ENCODE data around the gene VPS13C. TPM values are rescaled to one million over a fixed set of nuclear protein-coding genes. Genes with fewer than 3 reads are reported as not detected.

Gene VPS13C
- total RNA-seq, 1 experiment from 2014 or later, result 18.6 TPM

DNA sequence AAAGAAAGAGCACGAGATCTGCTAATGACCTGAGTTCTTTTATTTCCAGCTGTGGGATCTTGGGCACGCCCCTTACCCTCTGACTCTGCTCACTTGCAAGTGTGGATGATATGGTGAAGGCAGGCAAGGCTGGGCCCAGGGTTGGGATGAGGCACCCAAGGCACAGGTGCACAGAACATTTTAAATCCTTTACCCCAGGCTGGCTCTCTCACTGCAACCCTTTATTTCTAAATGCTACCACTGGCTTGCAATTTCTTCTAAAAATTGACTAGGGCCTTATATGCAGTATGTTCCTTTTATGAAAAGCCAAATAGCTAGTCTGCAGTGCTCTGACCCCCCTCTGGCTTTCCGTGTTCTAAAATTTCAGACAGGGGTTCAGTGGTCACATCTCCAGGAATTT lies 237.7 kb downstream of the VPS13C start:
- ATAC-seq, result no peak
- ChIA-PET CTCF (interaction anchor here (0.8 kb wide), 1 partner anchor 11 kb away, joined by 4 read pairs; no protein-coding TSS in a partner anchor), RAD21 (ENCODE audit: low non-redundant PET in 1 of 2, low total read pairs in 2 of 2, uncharacterized antibody in 2 of 2, unreplicated experiment in 2 of 2) (no interaction called here), POLR2A (no interaction called here)
- Histone ChIP-seq H3K27ac (ENCODE audit: low read depth, low read length) (no peak overlapping the region), H3K9me3 (ENCODE audit: control insufficient read depth in 1 of 2, insufficient read depth in 1 of 2, low read depth in 1 of 2, low read length in 2 of 2) (no peaks in the 10 kb centered on the region), H3K4me1 (ENCODE audit: control insufficient read depth in 1 of 2, insufficient read depth in 2 of 2, low read length in 2 of 2) (no peaks in the 10 kb centered on the region), H3K79me2 (ENCODE audit: insufficient read depth, low read length) (no peaks in the 10 kb centered on the region), H3K9ac (ENCODE audit: low read length) (no peak overlapping the region), H2AFZ (ENCODE audit: low read depth, low read length, poor library complexity, severe bottlenecking) (no peak overlapping the region), H3K36me3 (ENCODE audit: control insufficient read depth in 1 of 2, insufficient read depth in 2 of 2, low read length in 2 of 2) (no peaks in the 10 kb centered on the region), H3K4me2 (ENCODE audit: low read length) (no peak overlapping the region), H3K4me3 (replicated peaks in 1 of 2; ENCODE audit: low read depth in 1 of 2, low read length in 2 of 2) (no peak overlapping the region), H4K20me1 (ENCODE audit: insufficient read depth) (no peaks in the 10 kb centered on the region), H3K9me2 (ENCODE audit: insufficient read depth) (no peaks in the 10 kb centered on the region), H3K27me3 (ENCODE audit: insufficient read depth, low read length) (peaks cover 11% of the 10 kb centered on the region; the same call in 1 of the 2 replicates)
- TF ChIP-seq YY1 (IDR thresholded peaks at IDR 0.05; ENCODE audit: extremely low read depth, insufficient replicate concordance, low read depth, low read length), result no peak
- no peak for TF ChIP-seq CBX3 (IDR thresholded peaks at IDR 0.05; ENCODE audit: low read depth)
- TF ChIP-seq EZH2phosphoT487 (IDR thresholded peaks at IDR 0.05; ENCODE audit: borderline replicate concordance), result no peak
- no peak for TF ChIP-seq ELF1 (IDR thresholded peaks at IDR 0.05; ENCODE audit: borderline replicate concordance, low read depth)
- TF ChIP-seq EGR1 (IDR thresholded peaks at IDR 0.05; ENCODE audit: low read depth), result no peak
- TF ChIP-seq POLR2A (IDR thresholded peaks at IDR 0.05; ENCODE audit: borderline replicate concordance, extremely low read depth, insufficient read depth, insufficient read length), result no peak
- TF ChIP-seq, protein P1, sequence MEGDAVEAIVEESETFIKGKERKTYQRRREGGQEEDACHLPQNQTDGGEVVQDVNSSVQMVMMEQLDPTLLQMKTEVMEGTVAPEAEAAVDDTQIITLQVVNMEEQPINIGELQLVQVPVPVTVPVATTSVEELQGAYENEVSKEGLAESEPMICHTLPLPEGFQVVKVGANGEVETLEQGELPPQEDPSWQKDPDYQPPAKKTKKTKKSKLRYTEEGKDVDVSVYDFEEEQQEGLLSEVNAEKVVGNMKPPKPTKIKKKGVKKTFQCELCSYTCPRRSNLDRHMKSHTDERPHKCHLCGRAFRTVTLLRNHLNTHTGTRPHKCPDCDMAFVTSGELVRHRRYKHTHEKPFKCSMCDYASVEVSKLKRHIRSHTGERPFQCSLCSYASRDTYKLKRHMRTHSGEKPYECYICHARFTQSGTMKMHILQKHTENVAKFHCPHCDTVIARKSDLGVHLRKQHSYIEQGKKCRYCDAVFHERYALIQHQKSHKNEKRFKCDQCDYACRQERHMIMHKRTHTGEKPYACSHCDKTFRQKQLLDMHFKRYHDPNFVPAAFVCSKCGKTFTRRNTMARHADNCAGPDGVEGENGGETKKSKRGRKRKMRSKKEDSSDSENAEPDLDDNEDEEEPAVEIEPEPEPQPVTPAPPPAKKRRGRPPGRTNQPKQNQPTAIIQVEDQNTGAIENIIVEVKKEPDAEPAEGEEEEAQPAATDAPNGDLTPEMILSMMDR (IDR thresholded peaks at IDR 0.05 in 2 of 3, conservative IDR thresholded peaks at IDR 0.05 in 1 of 3; ENCODE audit: borderline replicate concordance in 1 of 3, insufficient read depth in 1 of 3, low read depth in 2 of 3, low read length in 2 of 3), result no peak
- TF ChIP-seq CEBPB (IDR thresholded peaks at IDR 0.05; ENCODE audit: low read depth), result no peak
- TF ChIP-seq ZNF274 (IDR thresholded peaks at IDR 0.05; ENCODE audit: low read depth, low read length), result no peak
- no peak for TF ChIP-seq RAD21 (IDR thresholded peaks at IDR 0.05; ENCODE audit: low read depth)
- intact Hi-C loops (cut with micrococcal nuclease), result no loop called here
- no TSS peak for BruUV-seq (replicated peaks)
- DNase-seq (ENCODE audit: low read depth, low spot score), result no peak
